ENCODE data around the gene PTRH2.

DNA sequence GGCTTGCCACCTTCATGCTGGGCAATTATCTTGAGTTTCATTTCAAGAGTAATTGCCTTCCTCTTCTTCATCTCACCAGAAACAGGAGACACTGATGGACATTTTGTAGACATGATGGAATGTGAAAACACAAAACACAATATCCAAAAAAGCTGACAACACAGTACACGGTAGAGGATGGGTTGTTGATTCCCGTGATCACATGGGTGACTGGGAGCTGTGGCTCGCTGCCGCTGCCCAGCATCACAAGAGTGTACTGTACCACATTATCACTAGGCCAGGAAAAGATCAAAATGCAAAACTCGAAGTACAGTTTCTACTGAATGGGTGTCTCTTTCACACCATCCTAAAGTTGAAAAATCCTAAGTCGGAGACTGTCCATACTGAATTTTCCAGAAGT is 7.4 kb downstream of the PTRH2 start:
- TF ChIP-seq, protein P1, sequence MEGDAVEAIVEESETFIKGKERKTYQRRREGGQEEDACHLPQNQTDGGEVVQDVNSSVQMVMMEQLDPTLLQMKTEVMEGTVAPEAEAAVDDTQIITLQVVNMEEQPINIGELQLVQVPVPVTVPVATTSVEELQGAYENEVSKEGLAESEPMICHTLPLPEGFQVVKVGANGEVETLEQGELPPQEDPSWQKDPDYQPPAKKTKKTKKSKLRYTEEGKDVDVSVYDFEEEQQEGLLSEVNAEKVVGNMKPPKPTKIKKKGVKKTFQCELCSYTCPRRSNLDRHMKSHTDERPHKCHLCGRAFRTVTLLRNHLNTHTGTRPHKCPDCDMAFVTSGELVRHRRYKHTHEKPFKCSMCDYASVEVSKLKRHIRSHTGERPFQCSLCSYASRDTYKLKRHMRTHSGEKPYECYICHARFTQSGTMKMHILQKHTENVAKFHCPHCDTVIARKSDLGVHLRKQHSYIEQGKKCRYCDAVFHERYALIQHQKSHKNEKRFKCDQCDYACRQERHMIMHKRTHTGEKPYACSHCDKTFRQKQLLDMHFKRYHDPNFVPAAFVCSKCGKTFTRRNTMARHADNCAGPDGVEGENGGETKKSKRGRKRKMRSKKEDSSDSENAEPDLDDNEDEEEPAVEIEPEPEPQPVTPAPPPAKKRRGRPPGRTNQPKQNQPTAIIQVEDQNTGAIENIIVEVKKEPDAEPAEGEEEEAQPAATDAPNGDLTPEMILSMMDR (IDR thresholded peaks at IDR 0.05) = no peak
- TF ChIP-seq POLR2A (IDR thresholded peaks at IDR 0.05) = no peak

All from esophagus squamous epithelium (tissue), 4 donors.